Amygdala (tissue), 56 donors: ENCODE results near the gene UPF1.
A peak's percentile ranks its signal among the peaks of the same experiment; 100 is the strongest.
"Not testable (repeated sequence)": the region's sequence is repeated elsewhere in the genome, so short reads cannot be mapped to it uniquely, and the experiment has no call there.

Experiments
- DNase-seq, 56 donors: peaks; one replicate each; lab custom pipeline; 2025; lab: John Stamatoyannopoulos, UW

UPF1 gene

GRCh38 chr19:18894254-18895037 is 62.7 kb downstream of the UPF1 start:
- DNase-seq, result peak; percentile 54 to 98 (median 92)

DNA sequence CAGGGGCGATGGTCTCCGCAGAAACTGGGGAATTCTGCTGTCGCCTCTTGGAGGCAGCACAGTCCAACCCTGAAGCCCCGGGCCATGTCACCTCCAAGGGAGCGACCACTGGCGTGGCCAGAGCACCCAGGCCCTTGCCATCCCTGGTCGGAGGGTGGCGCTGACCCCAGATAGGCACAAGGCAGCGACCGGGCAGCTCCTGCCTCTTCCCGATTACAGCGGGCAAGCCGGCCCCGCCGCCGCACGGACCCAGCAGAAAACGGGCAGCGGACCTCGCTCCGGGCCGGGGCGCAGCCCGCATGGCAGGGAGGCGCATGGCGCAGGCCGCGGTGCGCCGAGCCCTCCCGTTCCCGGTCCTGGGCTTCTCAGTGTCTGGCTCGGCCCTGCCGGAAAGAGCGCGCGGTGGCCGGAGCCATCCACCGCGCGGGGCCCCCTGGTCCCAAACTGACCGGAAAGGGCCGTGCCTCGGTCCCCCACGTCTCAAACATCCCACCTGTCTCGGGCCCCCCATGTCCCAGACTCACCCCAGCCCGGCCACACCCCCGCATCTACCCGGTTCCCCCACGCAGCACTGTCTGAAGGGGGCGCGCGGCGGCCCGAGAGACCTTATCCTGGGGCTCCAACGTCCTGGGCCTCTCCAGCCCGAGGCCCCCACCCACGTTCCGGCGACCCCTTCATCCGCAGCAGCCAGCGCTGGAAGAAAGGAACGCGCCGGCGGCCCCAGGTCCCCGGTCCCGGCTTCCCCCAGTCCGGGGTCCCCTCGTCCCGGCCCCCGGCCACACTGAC is 63.5 kb downstream of the UPF1 start:
- peak in 48 of 56 donors; percentile 34 to 95 (median 88) for DNase-seq

DNA sequence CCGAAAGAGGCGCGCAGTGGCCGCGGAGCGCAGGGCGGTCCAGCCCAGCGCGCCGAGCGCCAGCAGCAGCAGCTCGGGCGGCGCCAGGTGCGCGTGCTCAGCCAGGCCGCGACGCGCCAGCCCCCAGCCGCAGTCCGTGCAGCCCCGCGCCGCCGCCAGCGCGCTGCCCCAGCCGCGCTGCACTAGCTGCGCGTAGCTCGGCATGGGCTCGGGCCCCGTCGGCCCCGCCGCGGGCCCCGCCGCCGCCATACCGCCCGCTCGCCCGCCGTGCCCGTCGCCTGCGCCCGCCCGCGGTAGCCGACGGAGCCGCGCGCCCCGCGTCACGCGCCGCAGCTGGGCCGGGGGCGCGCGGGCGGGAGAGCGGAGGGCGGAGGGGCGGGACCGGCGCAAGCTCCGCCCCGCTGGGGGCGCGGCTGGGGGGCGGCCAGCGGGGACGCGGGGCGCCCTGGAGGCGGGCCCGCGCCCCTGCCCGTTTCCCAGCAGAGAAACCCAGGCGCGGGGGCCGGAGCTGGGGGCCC is 64.1 kb downstream of the UPF1 start, which contains the start of gene CERS1:
Gene CERS1 (minus strand): TSS at position 335 of the 518 bp plus-strand sequence. CDS start 86 bp downstream, at position 249.
- DNase-seq, result peak in 25 of 56 donors; percentile 20 to 72 (median 48)

DNA sequence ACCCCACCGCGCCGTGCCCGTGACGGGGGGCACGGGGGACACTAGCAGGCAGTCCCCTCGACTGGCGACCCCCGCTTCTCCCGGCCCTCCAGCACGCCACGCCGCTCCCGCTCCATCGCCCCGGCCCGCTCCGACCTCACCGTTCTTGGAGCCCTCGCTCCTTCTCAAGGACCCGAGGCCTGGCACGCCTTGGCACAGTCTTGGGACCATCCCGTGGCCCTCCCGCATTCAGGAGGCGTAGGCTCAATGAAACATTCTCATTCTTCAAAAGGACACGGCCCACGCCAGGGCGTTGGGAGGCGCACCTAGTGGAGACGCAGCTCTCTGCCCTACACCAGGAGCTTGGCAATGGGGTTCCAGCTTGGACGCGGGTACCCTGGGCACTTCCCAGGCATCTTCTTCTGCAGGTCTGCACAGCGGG is 64.7 kb downstream of the UPF1 start:
- peak in 33 of 56 donors; percentile 20 to 64 (median 41) for DNase-seq

- DNase-seq, result no peak
Measured at GRCh38 chr19:18897094-18898029, 65.6 kb downstream of the UPF1 start.

- DNase-seq, result peak in 4 of 56 donors; percentile 13 to 40 (median 22)
Measured at GRCh38 chr19:18898081-18898606, 66.4 kb downstream of the UPF1 start.

GRCh38 chr19:18898607-18899408 is 67.0 kb downstream of the UPF1 start:
- DNase-seq, result peak in 1 of 56 donors; percentile 22

GRCh38 chr19:18899624-18900560 is 68.1 kb downstream of the UPF1 start:
- DNase-seq, result no peak

- no peak for DNase-seq
Measured at GRCh38 chr19:18900700-18901481, 69.1 kb downstream of the UPF1 start.

DNA sequence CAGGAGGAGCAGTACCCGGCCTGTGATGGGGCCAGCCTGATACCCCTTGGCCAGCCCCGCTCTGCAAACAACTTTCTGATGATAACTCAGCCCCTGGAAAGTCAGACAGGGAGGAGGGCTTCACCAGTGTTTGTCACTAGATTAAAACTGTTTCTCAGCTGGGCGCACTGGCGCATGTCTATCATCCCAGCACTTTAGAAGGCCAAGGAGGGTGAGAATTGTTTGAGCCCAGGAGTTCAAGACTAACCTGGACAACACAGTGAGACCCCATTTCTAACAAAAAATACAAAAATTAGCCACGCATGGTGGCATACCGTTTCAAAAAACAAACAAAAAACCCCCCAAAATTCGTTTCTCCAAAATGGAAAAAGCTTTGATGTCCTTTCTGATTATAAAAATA is 69.7 kb downstream of the UPF1 start:
- no peak for DNase-seq

- not testable (repeated sequence) for DNase-seq
Measured at GRCh38 chr19:18902519-18902918, 70.8 kb downstream of the UPF1 start.

- DNase-seq, result no peak
Measured at GRCh38 chr19:18903156-18904037, 71.6 kb downstream of the UPF1 start.

DNA sequence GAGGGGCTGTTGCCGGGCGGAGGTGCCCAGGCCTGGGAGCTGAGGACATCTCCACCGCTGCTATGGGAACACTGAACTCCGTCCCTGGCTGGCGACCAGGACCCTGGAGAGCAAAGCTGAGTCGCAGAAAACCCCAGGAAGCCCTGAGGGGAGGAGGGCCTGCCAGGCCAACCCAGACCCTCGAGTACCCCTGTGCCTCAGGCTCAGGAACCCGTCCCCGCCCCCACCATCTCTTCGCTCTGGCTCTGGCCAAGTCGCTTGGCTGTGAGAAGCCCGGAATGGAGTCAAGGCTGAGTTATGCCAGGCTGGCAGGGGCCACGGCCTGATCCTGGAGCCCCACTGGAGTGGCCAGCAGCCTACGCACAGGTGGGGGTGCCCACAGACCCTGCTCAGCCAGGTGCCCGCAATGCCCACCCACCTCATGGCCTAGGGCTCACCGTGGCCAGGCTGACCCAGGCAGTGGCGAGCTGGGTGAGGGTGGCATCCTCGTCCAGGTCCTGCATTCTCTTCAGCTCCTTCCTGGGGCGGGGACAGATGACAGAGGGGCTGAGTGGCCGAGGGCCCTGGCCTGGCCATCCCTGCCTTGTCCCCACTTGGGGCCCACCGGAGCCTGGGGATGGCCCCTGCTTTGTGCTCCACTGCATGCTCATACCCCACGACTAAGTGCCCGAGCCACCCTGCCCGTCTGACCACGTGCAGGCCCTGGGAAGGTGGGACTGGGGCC is 72.7 kb downstream of the UPF1 start:
- peak in 47 of 56 donors; percentile 16 to 86 (median 57) for DNase-seq

DNA sequence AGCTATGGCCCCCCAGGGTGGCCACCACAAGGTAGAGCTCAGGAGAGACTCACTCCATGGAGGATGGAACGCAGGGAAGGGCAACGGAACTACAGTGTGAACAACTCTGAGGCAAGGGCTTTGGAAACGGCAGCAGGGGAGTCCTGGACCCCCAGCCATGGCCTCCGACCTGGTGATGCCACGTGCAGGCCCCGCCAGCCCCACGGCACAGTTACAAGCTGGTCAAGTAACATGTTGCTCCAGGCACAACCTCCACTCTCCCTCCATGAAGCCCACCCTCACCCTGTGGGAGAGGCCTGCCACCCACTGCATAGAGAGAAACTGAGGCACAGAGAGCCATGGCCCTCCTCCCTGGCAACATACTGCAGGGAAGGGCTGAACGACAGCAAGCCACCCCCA is 73.3 kb downstream of the UPF1 start:
- no peak for DNase-seq

DNA sequence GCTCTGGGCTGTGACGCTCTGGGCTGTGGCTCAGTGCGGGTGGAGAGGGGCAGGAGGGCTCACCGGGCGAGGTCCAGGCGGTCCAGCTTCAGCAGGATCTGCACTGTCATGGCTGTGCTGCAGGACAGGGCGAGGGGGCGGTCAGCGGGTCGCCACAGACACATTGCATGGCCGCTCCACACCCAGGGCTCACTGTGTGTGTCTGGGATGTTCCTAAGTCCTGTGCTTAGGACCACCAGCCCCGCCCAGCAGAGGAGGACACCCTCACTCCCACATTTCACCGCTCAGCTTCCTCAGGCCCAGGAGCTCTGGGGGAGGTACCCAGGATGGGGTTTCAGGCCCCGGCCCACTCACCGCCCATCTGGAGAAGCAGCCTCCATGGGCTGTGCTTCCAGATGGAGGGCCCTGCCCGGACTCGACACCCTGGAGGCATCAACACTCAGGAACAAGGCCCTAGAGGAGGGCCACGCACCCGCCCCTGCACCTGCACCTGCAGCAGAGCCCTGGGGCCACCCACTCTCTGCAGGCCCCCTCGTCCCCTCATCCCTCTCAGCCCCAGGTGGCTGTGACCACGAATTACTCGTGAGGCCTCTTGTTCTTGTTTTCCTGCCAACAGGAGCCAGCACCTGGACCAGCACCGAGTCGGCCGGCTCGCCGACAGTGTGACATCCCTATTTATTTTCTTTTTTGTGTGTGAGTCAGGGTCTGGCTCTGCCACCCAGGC is 73.9 kb downstream of the UPF1 start:
- DNase-seq, result peak in 1 of 56 donors; percentile 49
